Measurements from ENCODE around the gene LRRC7.
"Not testable (repeated sequence)": the region's sequence is repeated elsewhere in the genome, so short reads cannot be mapped to it uniquely, and the experiment has no call there.

Gene LRRC7

DNA sequence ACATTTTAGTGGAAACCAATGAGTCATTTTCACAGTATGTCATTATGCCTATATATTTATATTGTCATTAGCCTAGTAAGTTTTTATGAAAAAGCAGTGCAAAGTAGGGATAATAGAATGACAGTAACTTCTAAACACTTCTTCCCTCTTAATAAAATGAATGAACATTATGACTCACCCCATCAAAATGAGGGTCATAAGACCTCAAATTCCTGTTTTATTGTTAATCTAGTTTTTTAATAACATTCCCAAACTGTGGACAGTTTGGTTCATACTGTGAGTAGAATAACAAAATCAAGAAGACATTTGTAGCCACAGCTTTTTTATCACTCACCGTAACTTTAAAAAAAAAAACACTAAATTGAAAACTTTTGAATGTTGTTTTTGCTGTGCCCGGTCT is 477.1 kb downstream of the LRRC7 start:
- no peak for DNase-seq

DNA sequence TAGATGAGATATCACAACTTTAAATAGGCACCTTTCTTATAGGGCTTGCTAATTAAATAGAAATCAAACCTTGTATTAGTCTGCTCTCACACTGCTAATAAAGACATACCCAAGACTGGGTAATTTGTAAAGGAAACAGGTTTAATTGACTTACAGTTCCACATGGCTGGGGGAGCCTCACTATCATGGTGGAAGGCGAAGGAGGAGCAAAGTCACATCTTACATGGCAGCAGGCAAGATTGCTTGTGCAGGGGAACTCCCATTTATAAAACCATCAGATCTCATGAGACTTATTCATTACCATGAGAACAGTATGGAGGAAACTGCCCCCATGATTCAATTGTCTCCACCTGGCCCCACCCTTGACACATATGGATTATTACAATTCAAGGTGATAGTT is 477.9 kb downstream of the LRRC7 start:
- DNase-seq, result not testable (repeated sequence)

DNA sequence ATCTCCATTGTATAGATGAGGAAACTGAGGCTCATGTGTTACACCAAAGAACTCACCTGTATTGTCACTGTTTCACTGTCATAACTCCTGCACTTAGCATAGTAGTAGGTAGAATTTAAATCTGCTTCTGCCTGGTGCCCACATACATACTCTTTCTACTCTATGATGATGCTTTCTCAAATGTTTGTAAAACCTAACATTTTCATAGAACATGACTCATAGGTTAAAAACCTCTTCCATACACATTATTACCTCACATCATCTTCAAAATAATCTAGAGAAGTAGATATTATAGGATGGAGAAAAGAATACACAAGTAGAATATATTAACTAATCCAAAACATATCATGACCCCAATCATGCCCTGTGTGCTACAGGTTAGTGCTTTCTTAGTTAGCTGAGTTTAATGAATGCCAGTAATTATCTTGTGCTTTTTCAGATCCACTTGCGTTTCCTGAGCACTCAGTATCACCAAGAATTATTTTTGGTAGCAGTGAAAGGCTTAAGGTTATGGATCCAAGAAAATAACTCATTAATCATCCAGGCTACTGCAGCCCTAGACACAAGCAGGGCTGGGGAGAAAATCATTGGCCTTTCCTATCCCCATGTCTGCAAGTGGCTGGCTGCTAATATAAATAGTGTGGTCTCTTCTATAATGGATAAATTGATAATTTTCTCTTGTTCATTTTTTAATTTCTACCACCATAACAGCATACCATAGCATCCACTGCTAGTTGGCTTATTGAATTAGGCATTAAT is 480.8 kb downstream of the LRRC7 start:
- no peak for DNase-seq

DNA sequence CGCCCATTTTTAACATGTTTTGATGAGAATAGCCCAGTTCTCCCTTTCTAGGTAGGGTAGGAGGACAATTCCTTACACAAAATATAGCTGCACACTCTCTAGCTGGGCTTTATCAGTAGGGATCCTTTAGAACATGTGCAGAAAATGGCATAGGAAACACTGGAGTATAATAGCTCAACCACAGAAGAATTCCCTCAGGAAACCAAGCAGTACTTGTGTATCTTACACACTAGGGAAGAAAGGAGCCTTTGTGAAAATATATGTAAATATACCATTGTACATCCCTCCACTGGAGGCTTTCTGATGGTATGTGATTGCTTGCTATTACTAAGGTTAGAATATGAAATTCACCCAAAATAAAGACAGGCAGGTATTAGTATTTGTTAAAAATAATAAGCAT is 484.2 kb downstream of the LRRC7 start:
- no peak for DNase-seq

DNA sequence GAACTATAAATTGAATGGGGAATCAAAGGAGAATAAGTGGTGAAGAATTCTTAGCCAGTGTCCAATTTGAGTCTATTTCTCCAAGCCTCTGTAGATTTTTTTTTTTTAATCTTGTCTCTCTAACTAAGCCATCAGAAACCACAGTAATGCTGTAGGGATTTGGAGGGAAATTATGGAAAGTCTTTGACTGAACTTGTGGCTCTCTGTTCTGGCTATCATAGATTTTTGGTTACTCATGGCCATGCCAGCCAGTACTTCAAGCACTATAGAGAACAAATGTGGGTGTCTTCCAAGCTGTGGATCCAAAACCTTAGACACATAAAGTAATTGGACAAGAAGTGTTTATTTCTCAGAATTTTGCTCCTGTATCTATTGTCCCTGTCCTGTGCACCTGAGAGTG is 489.8 kb downstream of the LRRC7 start:
- DNase-seq, result no peak

DNA sequence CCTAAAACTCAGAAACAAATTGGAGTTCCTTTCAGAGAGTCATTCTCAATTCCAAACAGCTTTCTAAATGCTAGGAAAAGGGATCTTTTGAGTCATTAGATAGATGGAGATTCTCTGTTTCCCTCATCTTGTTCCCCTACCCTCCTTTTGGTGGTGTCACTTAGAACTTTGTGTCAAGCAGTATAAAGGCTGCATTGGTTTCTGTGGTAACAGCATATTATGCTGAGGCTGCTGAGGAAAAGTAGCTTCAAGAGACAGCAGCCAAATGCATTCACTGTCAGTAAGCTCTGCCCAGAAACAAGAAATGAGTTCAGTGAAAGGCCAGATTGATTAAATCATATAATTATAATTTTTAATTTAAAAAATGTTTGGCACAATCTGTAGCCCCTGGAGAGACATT is 493.5 kb downstream of the LRRC7 start:
- peak in 2 of 14 donors; percentile 1 to 6 for DNase-seq

DNA sequence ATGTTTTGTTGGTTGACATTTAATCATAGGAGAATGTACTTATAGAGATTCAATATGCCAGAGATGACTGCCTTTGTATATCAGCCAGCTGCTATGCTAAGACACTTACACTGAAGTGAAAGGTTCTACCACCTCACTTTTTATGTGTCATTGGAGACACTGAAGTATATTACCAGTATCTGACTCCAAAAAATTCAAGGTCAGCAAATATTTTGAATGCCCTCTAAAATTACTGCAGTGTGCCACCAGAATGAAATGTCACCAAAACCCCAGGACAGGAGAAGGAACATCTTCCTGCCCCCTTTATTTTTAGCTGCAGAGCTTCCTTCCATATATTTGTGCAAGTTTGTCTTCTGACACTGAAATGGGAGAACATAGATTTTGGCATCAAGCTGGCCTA is 496.1 kb downstream of the LRRC7 start:
- DNase-seq, result no peak

DNA sequence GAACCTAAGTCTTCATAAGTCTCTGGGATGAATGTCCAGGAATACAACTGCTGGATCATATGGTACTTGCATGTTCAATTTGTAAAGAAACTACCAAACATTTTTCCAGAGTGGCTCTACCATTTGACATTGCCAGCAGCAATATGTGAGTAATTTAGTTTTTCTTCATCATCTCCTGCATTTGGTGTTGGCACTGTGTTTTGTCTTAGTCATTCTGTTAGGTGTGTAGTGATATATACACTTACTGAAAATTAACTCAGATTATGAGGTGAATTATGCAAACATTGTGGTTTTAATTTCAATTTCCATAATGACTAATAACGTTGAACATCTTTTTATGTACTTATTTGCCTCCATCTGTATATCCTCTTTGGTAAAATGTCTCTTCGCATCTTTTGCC is 499.0 kb downstream of the LRRC7 start:
- no peak for DNase-seq

DNA sequence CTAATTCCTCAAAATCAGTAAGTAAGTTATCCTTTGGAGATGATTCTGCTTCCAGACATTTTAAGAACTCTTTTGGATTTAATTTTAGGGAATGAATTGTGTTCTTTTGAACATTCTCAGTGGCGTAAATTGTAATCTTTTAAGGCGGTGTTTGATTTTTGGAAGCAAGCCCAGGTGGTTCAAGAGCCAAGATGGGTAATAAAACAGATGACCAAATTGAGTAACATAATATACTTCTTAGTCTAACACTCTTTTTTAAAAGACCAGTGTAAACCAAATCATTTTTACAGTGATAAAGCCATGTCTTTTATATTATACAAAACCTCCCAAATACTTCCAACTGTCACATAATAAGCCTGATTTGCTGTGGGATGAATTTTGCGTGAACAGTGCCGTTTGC is 503.9 kb downstream of the LRRC7 start:
- DNase-seq, result no peak

DNA sequence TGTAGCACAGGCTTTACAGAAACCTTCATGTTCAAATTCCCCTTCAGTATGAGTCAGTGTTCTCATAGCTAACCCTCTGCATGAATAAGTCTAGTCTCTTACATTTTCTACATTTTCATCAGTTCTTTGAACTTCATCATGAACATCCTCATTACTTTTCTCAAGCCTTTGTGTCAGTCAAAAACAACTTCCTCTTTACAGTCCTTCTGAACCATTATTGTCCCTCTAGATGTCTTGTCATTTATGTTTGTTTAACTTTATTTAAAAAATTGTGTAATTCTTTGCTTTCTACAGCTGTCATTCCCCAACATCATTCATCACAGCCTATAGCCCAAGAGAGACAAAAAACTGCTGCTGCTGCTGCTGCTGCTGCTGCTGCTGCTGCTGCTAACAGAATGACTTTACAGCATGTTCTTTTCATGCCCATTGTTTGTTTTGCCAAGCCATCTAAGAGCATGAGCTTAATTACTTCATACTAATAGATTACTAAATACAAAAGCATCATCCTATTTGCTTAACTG is 504.6 kb downstream of the LRRC7 start:
- no peak for DNase-seq

DNA sequence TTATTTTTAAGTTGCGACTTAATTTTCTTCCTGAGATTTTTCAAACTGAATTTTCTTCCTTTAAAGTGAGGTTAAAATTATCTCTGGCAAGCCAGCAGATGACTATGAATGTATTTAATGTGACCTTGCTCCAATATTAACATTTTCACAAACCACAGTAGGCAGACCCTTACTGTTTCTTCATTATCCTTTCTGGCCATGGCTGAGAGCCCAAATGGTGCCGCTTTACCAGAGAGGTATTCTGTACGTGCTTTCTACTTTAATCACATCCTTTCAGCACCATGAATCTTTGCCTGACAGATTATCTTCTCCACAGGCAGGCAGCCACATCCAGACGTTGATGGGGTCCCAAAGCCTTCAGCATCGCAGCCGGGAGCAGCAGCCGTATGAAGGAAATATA is 508.0 kb downstream of the LRRC7 start:
- DNase-seq, result no peak

DNA sequence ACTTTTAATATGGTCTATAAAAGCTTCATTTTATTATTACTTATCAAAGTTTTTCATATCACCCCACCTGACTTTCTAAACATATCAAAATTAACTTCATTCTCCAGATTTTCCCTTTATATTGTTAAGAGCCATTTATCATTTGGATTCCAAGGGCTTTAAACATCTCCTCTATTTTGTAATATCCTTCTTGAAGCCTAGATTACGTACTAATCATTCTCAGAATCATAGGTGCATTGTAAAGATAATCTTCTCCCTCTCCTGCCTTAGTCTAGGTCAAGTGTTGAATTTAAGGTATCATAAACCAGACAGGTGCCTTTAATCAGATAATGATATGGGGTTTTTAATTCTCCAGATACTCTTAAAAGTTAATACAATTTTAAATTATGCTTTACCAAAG is 509.3 kb downstream of the LRRC7 start:
- no peak for DNase-seq

DNA sequence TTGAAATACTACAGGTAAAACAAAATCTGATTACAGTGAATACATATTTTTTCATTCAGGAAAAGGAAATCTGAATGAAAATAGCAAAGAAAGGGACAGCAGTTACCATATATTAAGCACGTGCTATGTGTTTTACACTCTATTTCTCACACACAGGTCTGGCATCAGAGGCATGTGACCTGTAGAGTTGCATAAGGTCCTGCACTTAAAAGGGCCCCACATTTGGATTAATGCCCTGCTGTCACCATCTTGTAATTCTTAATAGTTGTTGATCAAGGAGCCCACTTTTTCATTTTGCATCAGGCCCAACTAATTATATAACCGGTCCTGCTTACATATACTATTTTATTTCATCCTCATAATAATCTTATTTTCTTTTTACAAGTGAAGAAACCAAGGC is 511.8 kb downstream of the LRRC7 start:
- no peak for DNase-seq

DNA sequence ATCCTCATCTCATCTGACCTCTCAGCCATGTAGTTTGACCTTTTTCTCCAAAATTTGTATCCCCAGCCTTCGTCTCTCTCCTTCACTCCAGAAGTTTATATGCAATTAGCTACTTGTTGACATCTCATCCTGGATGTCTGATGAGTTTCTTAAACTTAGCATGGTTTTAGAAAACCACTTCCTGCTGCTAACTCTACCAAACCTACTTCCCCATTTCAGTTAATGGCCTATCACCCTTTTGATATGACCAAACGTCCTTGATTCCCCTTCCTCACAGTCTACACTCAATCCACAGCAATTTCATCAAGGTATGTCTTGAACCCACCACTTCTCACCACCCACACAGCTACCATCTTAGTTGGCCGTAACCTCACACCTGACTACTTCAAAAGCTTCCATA is 515.8 kb downstream of the LRRC7 start:
- DNase-seq, result no peak

DNA sequence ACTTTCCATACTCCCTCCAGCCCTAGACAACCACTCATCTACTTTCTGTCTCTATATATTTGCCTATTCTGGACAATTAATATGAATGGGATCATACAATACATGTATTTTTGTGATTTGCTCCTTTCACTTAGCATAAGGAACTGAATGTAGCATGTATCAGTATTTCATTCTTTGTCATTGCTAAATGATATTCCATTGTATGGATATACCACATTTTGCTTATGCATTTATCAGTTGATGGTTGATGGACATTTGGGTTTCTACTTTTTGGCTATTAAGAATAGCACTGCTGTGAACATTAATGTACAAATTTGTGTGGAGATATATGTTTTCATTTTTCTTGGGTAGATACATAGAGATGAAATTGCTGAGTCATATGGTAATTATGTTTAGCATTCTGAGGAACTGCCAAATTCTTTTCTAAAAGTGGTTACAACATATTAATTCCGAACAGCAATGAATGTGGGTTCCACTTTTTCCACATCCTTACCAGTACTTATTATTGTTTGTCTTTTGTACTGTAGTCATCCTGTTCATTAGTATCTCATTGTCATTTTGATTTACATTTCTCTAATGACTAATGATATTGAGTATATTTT is 516.7 kb downstream of the LRRC7 start:
- DNase-seq, result no peak

DNA sequence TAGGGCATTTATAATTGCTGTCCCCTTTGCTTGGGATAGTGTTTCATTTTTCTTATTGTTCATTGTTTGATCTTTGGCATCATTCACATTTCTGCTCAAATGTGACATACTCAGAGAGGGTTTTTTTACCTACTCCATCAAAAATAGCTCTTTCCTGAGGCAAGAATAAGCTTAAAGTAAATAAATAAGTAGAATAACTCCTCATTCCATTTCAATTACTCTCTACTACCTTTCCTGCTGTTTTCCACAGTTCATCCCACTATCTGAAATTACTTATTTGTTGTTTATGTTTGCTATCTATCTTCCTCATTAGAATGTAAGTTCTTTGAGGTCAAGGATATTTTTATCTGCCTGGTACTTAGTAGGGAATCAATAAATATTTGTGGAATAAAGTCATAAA is 517.8 kb downstream of the LRRC7 start:
- no peak for DNase-seq

DNA sequence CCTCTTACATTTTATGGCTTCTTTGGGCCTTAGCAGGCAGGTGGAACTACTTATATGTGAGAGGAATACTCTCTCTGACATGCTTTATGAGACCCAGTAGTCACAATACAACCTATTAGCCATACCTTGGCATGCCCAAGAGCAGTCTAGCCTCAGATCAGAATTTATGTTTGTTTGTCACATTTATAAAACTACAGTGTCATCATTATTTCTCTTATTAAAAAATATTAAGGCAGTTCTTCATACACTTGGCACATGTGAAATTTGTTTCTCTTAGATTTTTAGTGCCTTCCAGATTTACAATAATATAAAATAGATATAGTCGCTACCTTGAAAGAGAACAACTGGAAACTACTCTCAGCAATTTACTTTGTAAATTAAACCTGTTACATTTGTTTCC is 519.2 kb downstream of the LRRC7 start:
- no peak for DNase-seq

DNA sequence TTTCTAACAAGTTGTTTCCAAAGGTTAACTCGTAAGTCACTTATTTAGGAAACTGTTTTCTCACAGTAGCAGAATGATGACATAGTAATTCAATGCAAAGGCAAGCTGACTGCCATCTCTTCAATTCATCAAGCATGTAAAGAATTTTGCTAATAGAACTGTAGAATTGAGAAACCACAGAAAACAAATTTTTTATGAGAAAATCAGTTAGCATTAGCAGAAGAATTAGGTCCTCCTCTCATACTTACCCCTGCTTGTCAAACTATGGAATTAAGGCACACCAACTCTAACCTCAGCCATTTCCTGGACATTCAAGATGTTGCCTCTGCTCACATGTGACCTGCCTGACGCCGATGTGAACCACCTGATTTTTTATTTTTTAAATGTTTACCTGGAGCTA is 522.4 kb downstream of the LRRC7 start:
- DNase-seq, result no peak

DNA sequence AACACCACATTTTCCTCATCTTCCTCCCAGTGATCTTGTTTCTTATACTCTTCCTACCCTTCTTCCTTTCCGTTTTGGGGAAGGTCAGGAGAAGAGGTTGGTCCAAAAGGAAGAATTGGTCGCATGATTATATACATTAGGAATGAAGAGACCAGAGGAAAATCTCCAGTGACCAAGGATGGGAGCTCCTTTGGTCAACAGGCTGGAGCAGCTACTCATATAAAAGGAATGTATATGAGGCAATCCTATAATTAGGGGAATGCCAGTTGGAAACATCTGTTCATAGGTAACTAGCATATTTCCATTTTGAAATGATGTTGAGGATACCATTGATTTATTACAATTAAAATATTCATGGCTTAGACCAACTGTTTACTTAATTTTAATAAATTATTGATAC is 523.2 kb downstream of the LRRC7 start:
- no peak for DNase-seq

DNA sequence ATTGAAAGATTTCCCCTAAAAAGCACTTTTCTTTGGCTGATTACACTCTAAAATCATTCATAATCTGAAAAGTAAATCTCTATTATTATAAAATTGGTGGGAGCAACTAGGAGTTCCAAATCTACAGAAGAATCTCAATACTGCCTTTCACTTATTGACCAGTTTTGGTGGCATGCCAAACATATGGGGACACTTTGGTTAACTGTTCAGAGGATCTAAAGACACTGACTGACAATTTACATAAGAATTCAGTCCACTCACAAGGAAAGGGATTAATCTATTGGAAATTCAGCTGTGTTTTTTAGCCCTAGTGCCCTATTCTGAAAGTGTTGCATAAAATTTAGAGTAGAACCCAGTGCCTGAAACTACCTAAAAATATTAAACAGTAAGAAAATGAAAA is 524.1 kb downstream of the LRRC7 start:
- no peak for DNase-seq

DNA sequence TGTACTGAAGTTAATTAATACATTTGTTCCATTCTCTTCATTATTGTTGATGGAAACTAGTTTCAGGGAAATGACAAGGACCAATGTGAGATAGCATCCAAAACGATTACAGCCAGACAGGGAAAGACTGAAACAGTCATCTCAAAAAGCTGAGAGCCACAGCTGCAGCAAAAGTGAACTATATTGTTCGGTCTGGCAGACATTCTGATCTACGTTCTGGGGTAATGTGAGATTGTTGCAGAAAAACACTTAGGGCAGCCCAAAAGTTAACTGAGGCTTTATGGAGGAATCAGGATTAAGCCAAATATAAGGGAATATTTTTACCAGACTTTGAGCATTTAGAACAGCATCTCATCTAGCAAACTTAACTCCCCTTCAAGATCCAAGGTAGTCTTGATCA is 524.8 kb downstream of the LRRC7 start:
- no peak for DNase-seq

DNA sequence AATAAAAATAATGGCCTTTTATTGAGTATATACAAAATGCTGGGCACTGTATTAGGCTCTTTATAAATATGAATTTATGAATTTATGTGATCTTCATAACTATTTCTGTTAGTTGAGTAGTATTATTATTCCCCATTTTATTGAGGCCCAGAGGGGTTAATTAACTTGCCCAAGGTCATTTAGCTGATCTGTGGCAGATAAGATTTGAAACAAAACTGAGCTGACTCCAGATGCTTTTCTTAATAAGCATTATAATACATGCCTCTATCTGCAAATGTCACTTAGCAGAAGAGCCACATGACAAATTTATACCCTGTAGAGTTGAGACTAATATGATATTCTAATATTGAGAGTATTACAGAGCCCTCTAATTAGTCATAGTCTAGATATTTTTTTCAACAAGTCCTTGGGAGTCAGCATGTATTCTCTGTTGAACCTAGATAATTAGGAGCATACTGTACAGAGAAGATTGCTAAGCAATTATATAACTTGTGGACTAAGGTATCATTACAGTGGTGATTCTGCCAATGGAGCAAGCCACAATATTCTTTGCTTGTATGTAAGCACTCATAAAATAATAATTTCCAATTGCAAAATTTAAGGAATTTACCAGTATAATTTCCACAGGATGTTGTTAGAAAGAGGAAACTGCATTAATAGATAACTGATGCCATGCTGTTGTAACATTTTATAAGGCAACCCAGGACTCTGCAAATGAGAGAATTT is 525.7 kb downstream of the LRRC7 start:
- no peak for DNase-seq

DNA sequence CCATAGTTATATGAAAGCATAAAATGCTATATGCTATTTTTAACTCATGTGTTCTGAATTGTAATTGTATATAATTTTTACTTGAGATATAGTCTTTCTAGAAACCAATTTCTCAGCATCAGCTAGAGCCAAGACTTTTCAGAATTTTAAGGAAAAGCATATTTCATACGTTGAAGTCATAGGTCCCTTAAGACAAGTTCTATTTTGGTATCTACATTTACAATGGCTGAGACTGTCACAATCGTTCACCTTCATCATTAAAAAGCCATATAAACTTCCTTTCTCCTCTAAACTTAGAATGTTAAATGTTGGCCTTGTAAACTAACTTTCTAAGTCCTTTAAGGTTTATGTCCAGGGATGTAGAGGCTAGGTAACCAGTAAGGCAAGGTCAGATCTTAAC is 533.5 kb downstream of the LRRC7 start:
- no peak for DNase-seq

DNA sequence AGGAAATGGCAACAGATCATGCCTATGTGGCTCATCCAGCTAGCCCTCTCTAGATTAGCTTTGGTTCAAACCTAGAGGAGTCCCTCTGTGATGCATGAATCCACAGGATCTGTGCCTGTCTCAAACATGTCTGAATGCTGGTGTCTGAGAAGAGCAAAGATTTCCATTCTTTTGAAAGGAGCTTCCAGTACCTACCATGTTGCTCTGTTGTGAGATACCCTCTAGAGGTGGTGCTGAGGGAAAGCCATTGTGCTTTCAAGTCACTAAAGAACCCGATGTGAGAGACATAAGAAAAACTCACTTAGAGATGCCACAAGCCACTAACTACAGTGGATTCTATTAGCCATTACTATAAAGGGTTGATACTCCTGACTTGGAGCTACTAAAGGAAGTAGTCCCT is 534.1 kb downstream of the LRRC7 start:
- DNase-seq, result no peak

Measured in C1 segment of cervical spinal cord (tissue), 14 donors.